H1 (cell line): ENCODE data around the gene MYRF. TPM values are rescaled to one million over a fixed set of nuclear protein-coding genes. Genes with fewer than 3 reads are reported as not detected.

ENCODE experiments used
- CTCF ChIA-PET: fragments of 300-600 bp; sonication (Branson Sonifier 250); formaldehyde crosslinking; loops from one replicate; lab custom pipeline; 2021; ENCODE audit not compliant: partially characterized antibody; lab: Charles Lee
- POLR2A ChIA-PET: fragments of 300-600 bp; sonication (Branson Sonifier 250); formaldehyde crosslinking; loops from one replicate; lab custom pipeline; 2021; ENCODE audit warnings: inconsistent platforms; ENCODE audit not compliant: partially characterized antibody; lab: Charles Lee
- DNase-seq, 2 experiments: peaks; one replicate each; pipeline versions ENCODE4 v3.0.0 to v3.0.0-alpha.2; 2010 to 2022; ENCODE audit warnings: low spot score in 2 of 2, low read depth in 1 of 2, mixed read lengths in 1 of 2
- FAIRE-seq: peaks from 2 replicates; lab custom pipeline; 2011; peaks lifted over from hg19 to GRCh38; lab: Jason Lieb, UNC
- H2AFZ ChIP-seq: 2 replicates; pipeline ENCODE4 v1.8.1; 2012; ENCODE audit warnings: low read length, inconsistent platforms
- H2AK5ac ChIP-seq: 2 replicates; pipeline ENCODE4 v1.6.1; 2013; ENCODE audit warnings: low read depth, low read length
- H2BK120ac ChIP-seq: replicated peaks from 2 replicates; pipeline ENCODE3; 2013; ENCODE audit warnings: low read depth, low read length, inconsistent platforms
- H2BK12ac ChIP-seq: 2 replicates; pipeline ENCODE4 v1.6.1; 2013; ENCODE audit warnings: low read depth, low read length
- H2BK15ac ChIP-seq: 2 replicates; pipeline ENCODE4 v1.6.1; 2013; ENCODE audit warnings: low read length
- H2BK20ac ChIP-seq: 2 replicates; pipeline ENCODE4 v1.6.1; 2013; ENCODE audit warnings: low read length
- H2BK5ac ChIP-seq: 2 replicates; pipeline ENCODE4 v1.6.1; 2013; ENCODE audit warnings: low read depth, low read length
- H3K14ac ChIP-seq: 2 replicates; pipeline ENCODE4 v1.6.1; 2013; ENCODE audit warnings: inconsistent platforms; ENCODE audit not compliant: insufficient read length
- H3K18ac ChIP-seq: 2 replicates; pipeline ENCODE4 v1.6.1; 2013; ENCODE audit warnings: low read length; ENCODE audit errors: extremely low read depth
- H3K23ac ChIP-seq: 2 replicates; pipeline ENCODE4 v1.6.1; 2013; ENCODE audit warnings: inconsistent platforms; ENCODE audit not compliant: insufficient read length
- H3K23me2 ChIP-seq: 2 replicates; pipeline ENCODE4 v1.6.1; 2013; ENCODE audit warnings: low read depth, low read length
- H3K27ac ChIP-seq: 2 replicates; pipeline ENCODE4 v1.6.1; 2011; ENCODE audit warnings: low read depth, low read length, inconsistent platforms
- H3K27me3 ChIP-seq, 4 experiments: replicated peaks in 1 of 4; 1 replicate in 1 of 4; 2 replicates in 3 of 4; pipeline versions ENCODE4 v1.6.1 to v1.8.1; 2011 to 2013; ENCODE audit warnings: low read length in 3 of 4, mild to moderate bottlenecking in 3 of 4, inconsistent platforms in 2 of 4, mixed read lengths in 2 of 4, moderate library complexity in 1 of 4; ENCODE audit not compliant: control insufficient read depth in 3 of 4, insufficient read depth in 3 of 4; ENCODE audit errors: extremely low read depth in 1 of 4
- H3K36me3 ChIP-seq, 4 experiments: 2 replicates each; pipeline versions ENCODE4 v1.6.1 to v1.8.1; 2011 to 2013; ENCODE audit warnings: mild to moderate bottlenecking in 4 of 4, low read length in 3 of 4, moderate library complexity in 2 of 4, control low read depth in 1 of 4, inconsistent platforms in 1 of 4; ENCODE audit not compliant: insufficient read depth in 4 of 4, control insufficient read depth in 2 of 4
- H3K4ac ChIP-seq: replicated peaks from 2 replicates; pipeline ENCODE3; 2013; ENCODE audit warnings: low read length, low read depth, mixed read lengths, inconsistent platforms; ENCODE audit not compliant: insufficient read length
- H3K4me1 ChIP-seq, 4 experiments: replicated peaks in 1 of 4; 1 replicate in 1 of 4; 2 replicates in 3 of 4; pipeline versions ENCODE4 v1.6.1 to v1.8.1; 2011 to 2013; ENCODE audit warnings: low read length in 3 of 4, inconsistent platforms in 2 of 4, mixed read lengths in 1 of 4; ENCODE audit not compliant: insufficient read depth in 4 of 4, control insufficient read depth in 3 of 4
- H3K4me2 ChIP-seq, 2 experiments: 2 replicates each; pipeline versions ENCODE4 v1.6.1 to v1.8.1; 2011 to 2013; ENCODE audit warnings: low read depth in 2 of 2, low read length in 2 of 2, control low read depth in 1 of 2, inconsistent platforms in 1 of 2, mild to moderate bottlenecking in 1 of 2; ENCODE audit not compliant: insufficient read depth in 1 of 2
- H3K4me3 ChIP-seq, 4 experiments: fragments of 200-600, 300-600 bp in 1 of 4; sonication (generic), shearing (Covaris generic), sonication (Bioruptor Twin) in 1 of 4; 2 replicates each; pipeline versions ENCODE4 v1.5.1 to v1.8.1; 2011 to 2016; ENCODE audit warnings: low read length in 4 of 4, low read depth in 3 of 4, control low read depth in 2 of 4, inconsistent platforms in 2 of 4, mild to moderate bottlenecking in 2 of 4, mixed read lengths in 1 of 4, moderate library complexity in 1 of 4; ENCODE audit not compliant: insufficient read depth in 2 of 4; ENCODE audit errors: extremely low read depth in 1 of 4
- H3K56ac ChIP-seq: replicated peaks from 2 replicates; pipeline ENCODE3; 2013; ENCODE audit warnings: low read depth, mild to moderate bottlenecking, mixed read lengths, low read length, inconsistent platforms; ENCODE audit not compliant: insufficient read length
- H3K79me1 ChIP-seq: 2 replicates; pipeline ENCODE4 v1.6.1; 2013; ENCODE audit warnings: low read depth, low read length, control low read depth
- H3K79me2 ChIP-seq, 2 experiments: 2 replicates each; pipeline versions ENCODE4 v1.6.1 to v1.8.1; 2012 to 2013; ENCODE audit warnings: low read length in 2 of 2, mild to moderate bottlenecking in 2 of 2, inconsistent platforms in 1 of 2; ENCODE audit not compliant: insufficient read depth in 2 of 2, control insufficient read depth in 1 of 2
- H3K9ac ChIP-seq, 4 experiments: replicated peaks in 1 of 4; 1 replicate in 1 of 4; 2 replicates in 3 of 4; pipeline versions ENCODE4 v1.6.1 to v1.8.1; 2011 to 2013; ENCODE audit warnings: low read depth in 3 of 4, low read length in 3 of 4, control low read depth in 2 of 4, mild to moderate bottlenecking in 2 of 4, moderate library complexity in 2 of 4, inconsistent platforms in 1 of 4; ENCODE audit errors: extremely low read depth in 1 of 4
- H3K9me3 ChIP-seq, 2 experiments: 2 replicates each; pipeline versions ENCODE4 v1.6.1 to v1.8.1; 2012 to 2013; ENCODE audit warnings: mild to moderate bottlenecking in 2 of 2, moderate library complexity in 2 of 2, control low read depth in 1 of 2, inconsistent platforms in 1 of 2, low read depth in 1 of 2, low read length in 1 of 2, mixed read lengths in 1 of 2; ENCODE audit not compliant: insufficient read depth in 2 of 2
- H4K20me1 ChIP-seq, 2 experiments: replicated peaks in 1 of 2; 2 replicates each; pipeline versions ENCODE3 to v1.8.1; 2011 to 2013; ENCODE audit warnings: inconsistent platforms in 2 of 2, low read length in 2 of 2, mild to moderate bottlenecking in 1 of 2; ENCODE audit not compliant: insufficient read depth in 2 of 2, control insufficient read depth in 1 of 2
- H4K5ac ChIP-seq: 2 replicates; pipeline ENCODE4 v1.6.1; 2013; ENCODE audit warnings: low read length, low read depth, mixed read lengths, inconsistent platforms; ENCODE audit not compliant: insufficient read length
- H4K8ac ChIP-seq: 2 replicates; pipeline ENCODE4 v1.8.0; 2013; ENCODE audit warnings: mild to moderate bottlenecking, moderate library complexity, low read length, inconsistent platforms; ENCODE audit not compliant: insufficient read depth; ENCODE audit errors: extremely low read depth
- H4K91ac ChIP-seq: replicated peaks from 2 replicates; pipeline ENCODE3; 2013; ENCODE audit warnings: low read length, mixed read lengths, inconsistent platforms; ENCODE audit not compliant: insufficient read length
- WGBS, 2 experiments: shearing (Covaris generic) in 1 of 2; methylation state at CpG; one replicate each; pipeline versions ENCODE4 v1.1.6 to v1.1.7; 2013 to 2015; ENCODE audit warnings: low lambda C conversion rate in 2 of 2, mixed read lengths in 2 of 2, inconsistent platforms in 1 of 2, low coverage in 1 of 2, missing lambda C conversion rate in 1 of 2; ENCODE audit not compliant: insufficient replicate concordance in 2 of 2, insufficient coverage in 1 of 2, insufficient read length in 1 of 2; ENCODE audit errors: extremely low coverage in 1 of 2, missing lambda C conversion rate in 1 of 2; 5-methylcytosine and 5-hydroxymethylcytosine counted together
- polyA plus RNA-seq, 7 experiments: library from polyadenylated mRNA; depleted of rRNA in 3 of 7; stranded (reverse) in 5 of 7; unstranded in 2 of 7; fragments of >200 nt in 5 of 7; fragments of 200-250 nt in 2 of 7; gene quantifications; 1 replicate in 5 of 7; 2 replicates in 1 of 7; 4 replicates in 1 of 7; pipeline versions ENCODE4 v1.2.1 to v1.2.3, GENCODE V29; 2011 to 2013; ENCODE audit warnings: missing spikeins in 2 of 7, mixed read lengths in 2 of 7
- total RNA-seq: library from RNA; stranded (reverse); fragmentation: NEBNext Ultra II Directional; extraction: Animal tissue kit (Norgen Biotek cat#: 25700); gene quantifications from 2 replicates; pipeline ENCODE4 v1.2.1, GENCODE V29; 2021

The MYRF gene
- total and polyA plus RNA-seq, 2 of the 8 experiments (the other 6 are each of a cell fraction or from before 2014, with no cell fraction given) = 6.0 to 6.1 TPM

DNA sequence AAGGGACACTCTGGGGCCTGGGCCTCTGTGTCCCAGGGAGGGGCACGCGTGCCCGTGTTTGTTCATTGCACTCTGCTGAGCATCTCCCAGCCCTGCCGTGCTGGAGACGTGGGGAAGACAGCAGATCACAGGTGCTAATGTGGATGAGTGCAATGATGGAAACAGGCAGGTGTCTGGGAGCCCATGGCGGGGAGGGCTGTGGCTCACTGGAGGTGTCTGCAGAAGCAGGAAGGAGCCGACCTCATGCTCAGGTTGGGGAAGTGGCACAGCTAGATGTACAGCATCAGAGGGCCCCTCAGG, 32.0 kb downstream of the MYRF start:
- no peak overlapping the region for H2AK5ac ChIP-seq
- H3K23me2 ChIP-seq = no peaks in the 10 kb centered on the region
- H3K9ac ChIP-seq = no peak overlapping the region
- no peak overlapping the region for H2AFZ ChIP-seq
- peaks cover 15 to 34% (median 23%) of the 10 kb centered on the region in 4 experiments; a peak in 7 of 8 replicates for H3K36me3 ChIP-seq
- no peak overlapping the region for H3K14ac ChIP-seq
- no peaks in the 10 kb centered on the region for H3K79me2 ChIP-seq
- no peak overlapping the region for H3K23ac ChIP-seq
- no peaks in the 10 kb centered on the region for H3K27me3 ChIP-seq
- H3K4me1 ChIP-seq = peaks cover 0 to 2% (median 0%) of the 10 kb centered on the region in 4 experiments; a peak in 2 of 7 replicates
- peaks cover 6 to 17% of the 10 kb centered on the region in 2 experiments for H4K20me1 ChIP-seq
- H3K4me2 ChIP-seq = no peak overlapping the region
- ChIA-PET POLR2A (interaction anchor here (0.7 to 1.8 kb wide), 5 partner anchors 9 to 34 kb away, joined by 3 to 11 read pairs (median 3); partner anchors contain the start of gene FEN1), CTCF (interaction anchor here (0.6 to 10.5 kb wide), 5 partner anchors 9 to 436 kb away, joined by 3 to 168 read pairs (median 3); no protein-coding TSS in a partner anchor)
- H3K27ac ChIP-seq = no peak overlapping the region
- H2BK120ac ChIP-seq = no peak overlapping the region
- no peak overlapping the region for H2BK15ac ChIP-seq
- no peak overlapping the region for H3K4ac ChIP-seq
- no peak overlapping the region for H4K5ac ChIP-seq
- no peak overlapping the region for H3K18ac ChIP-seq
- H3K79me1 ChIP-seq = no peaks in the 10 kb centered on the region
- DNase-seq = no peak
- no peak overlapping the region for H3K4me3 ChIP-seq
- 96% methylated on average over 7 of the region's 7 CpGs; no CpG with 5 or more reads in 1 of the 2 experiments for WGBS, 2 experiments
- no peak overlapping the region for H2BK20ac ChIP-seq
- no peak overlapping the region for H2BK5ac ChIP-seq
- H4K8ac ChIP-seq = no peak overlapping the region
- no peaks in the 10 kb centered on the region for H3K9me3 ChIP-seq
- H2BK12ac ChIP-seq = no peak overlapping the region
- H4K91ac ChIP-seq = no peak overlapping the region
- no peak overlapping the region for H3K56ac ChIP-seq
- FAIRE-seq = no peak
